ENCODE measurements around the gene ARF1. TPM values are rescaled to one million over a fixed set of nuclear protein-coding genes. Genes with fewer than 3 reads are reported as not detected.

ARF1 gene
- total and polyA plus RNA-seq, 2 of the 8 experiments (the other 6 are each of a cell fraction or from before 2014, with no cell fraction given), result 265 to 471 TPM

DNA sequence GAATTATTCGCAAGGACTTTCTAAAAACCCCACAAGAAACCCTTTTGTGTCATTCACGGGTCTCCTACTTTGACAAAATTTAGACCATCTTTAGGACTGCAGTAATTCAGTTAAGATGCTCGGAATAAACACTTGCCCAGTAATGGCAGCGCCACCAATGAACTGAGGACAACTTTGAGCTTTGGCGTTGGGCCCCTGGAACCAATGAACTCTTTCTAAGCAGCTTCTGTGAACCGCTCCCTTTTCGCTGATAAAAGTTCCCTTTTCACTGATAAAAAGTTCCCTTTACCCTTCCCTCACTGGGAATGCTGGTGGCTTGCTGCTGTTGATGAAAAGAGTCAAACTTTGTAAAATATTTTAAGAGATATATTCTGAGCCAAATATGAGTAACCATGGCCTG is 28.0 kb downstream of the ARF1 start:
- Histone ChIP-seq H4K8ac (ENCODE audit: extremely low read depth, insufficient read depth, low read length) (no peak overlapping the region), H3K9ac (replicated peaks in 1 of 4; ENCODE audit: extremely low read depth in 1 of 4, low read depth in 3 of 4, low read length in 3 of 4) (no peak overlapping the region; a peak in 1 of 7 replicates), H3K18ac (ENCODE audit: extremely low read depth, low read length) (no peak overlapping the region), H3K27me3 (replicated peaks in 1 of 4; ENCODE audit: control insufficient read depth in 3 of 4, extremely low read depth in 1 of 4, insufficient read depth in 3 of 4, low read length in 3 of 4) (peaks cover 0 to 6% (median 5%) of the 10 kb centered on the region in 4 experiments; a peak in 2 of 7 replicates), H3K4me2 (ENCODE audit: insufficient read depth in 1 of 2, low read depth in 2 of 2, low read length in 2 of 2) (peak overlapping the region in 1 of 2 experiments; percentile 79; a peak in 1 of 4 replicates), H3K9me3 (ENCODE audit: insufficient read depth in 2 of 2, low read depth in 1 of 2, low read length in 1 of 2) (peaks cover 0 to 6% of the 10 kb centered on the region in 2 experiments; a peak in 1 of 4 replicates), H3K23me2 (ENCODE audit: low read depth, low read length) (peaks cover 8% of the 10 kb centered on the region; the same call in 1 of the 2 replicates), H2AFZ (ENCODE audit: low read length) (no peak overlapping the region), H2BK12ac (ENCODE audit: low read depth, low read length) (no peak overlapping the region), H4K91ac (replicated peaks; ENCODE audit: insufficient read length, low read length) (no peak overlapping the region), H2BK5ac (ENCODE audit: low read depth, low read length) (no peak overlapping the region), H3K36me3 (ENCODE audit: control insufficient read depth in 2 of 4, insufficient read depth in 4 of 4, low read length in 3 of 4) (peaks cover 3 to 16% (median 8%) of the 10 kb centered on the region in 4 experiments; a peak in 5 of 8 replicates), H3K79me2 (ENCODE audit: control insufficient read depth in 1 of 2, insufficient read depth in 2 of 2, low read length in 2 of 2) (peaks cover 3 to 8% of the 10 kb centered on the region in 2 experiments; a peak in 2 of 4 replicates), H3K79me1 (ENCODE audit: low read depth, low read length) (peaks cover 12% of the 10 kb centered on the region; the same call in 1 of the 2 replicates), H3K27ac (ENCODE audit: low read depth, low read length) (no peak overlapping the region), H3K4me1 (replicated peaks in 1 of 4; ENCODE audit: control insufficient read depth in 3 of 4, insufficient read depth in 4 of 4, low read length in 3 of 4) (peaks cover 0 to 7% (median under 1%) of the 10 kb centered on the region in 4 experiments; a peak in 5 of 7 replicates), H2BK120ac (replicated peaks; ENCODE audit: low read depth, low read length) (no peak overlapping the region), H3K23ac (ENCODE audit: insufficient read length) (no peak overlapping the region), H3K4me3 (ENCODE audit: extremely low read depth in 1 of 4, insufficient read depth in 2 of 4, low read depth in 3 of 4, low read length in 4 of 4) (no peak overlapping the region), H4K20me1 (replicated peaks in 1 of 2; ENCODE audit: control insufficient read depth in 1 of 2, insufficient read depth in 2 of 2, low read length in 2 of 2) (peaks cover 0 to 13% of the 10 kb centered on the region in 2 experiments), H3K56ac (replicated peaks; ENCODE audit: insufficient read length, low read depth, low read length) (no peak overlapping the region), H2BK15ac (ENCODE audit: low read length) (no peak overlapping the region), H4K5ac (ENCODE audit: insufficient read length, low read depth, low read length) (no peak overlapping the region), H3K4ac (replicated peaks; ENCODE audit: insufficient read length, low read depth, low read length) (no peak overlapping the region), H2BK20ac (ENCODE audit: low read length) (no peak overlapping the region), H2AK5ac (ENCODE audit: low read depth, low read length) (no peak overlapping the region), H3K14ac (ENCODE audit: insufficient read length) (no peak overlapping the region)
- no peak for TF ChIP-seq BACH1 (IDR thresholded peaks at IDR 0.05; ENCODE audit: low read length)
- TF ChIP-seq POLR2A (IDR thresholded peaks at IDR 0.05; ENCODE audit: control extremely low read depth in 1 of 2, low read depth in 2 of 2, low read length in 2 of 2), result no peak
- no peak for TF ChIP-seq TAF7 (optimal IDR thresholded peaks at IDR 0.05; ENCODE audit: borderline replicate concordance, low read depth, low read length)
- TF ChIP-seq JUND (IDR thresholded peaks at IDR 0.05; ENCODE audit: low read length), result no peak
- no peak for TF ChIP-seq KDM5A (IDR thresholded peaks at IDR 0.05; ENCODE audit: low read length)
- no peak for TF ChIP-seq ATF3 (IDR thresholded peaks at IDR 0.05; ENCODE audit: insufficient read depth, low read depth, low read length)
- DNase-seq (ENCODE audit: low read depth in 1 of 2, low spot score in 2 of 2), result no peak
- POLR2A ChIA-PET (ENCODE audit: partially characterized antibody), result interaction anchor here (1.1 to 2.1 kb wide), 4 partner anchors 11 to 54 kb away, joined by 3 to 9 read pairs (median 4); partner anchors contain the start of gene ARF1
- CTCF ChIA-PET (ENCODE audit: partially characterized antibody), result interaction anchor here (1.0 to 2.5 kb wide), 5 partner anchors 20 to 162 kb away, joined by 3 to 14 read pairs (median 3); partner anchors contain the start of gene WNT3A
- WGBS, 2 experiments (ENCODE audit: extremely low coverage in 1 of 2, insufficient coverage in 1 of 2, insufficient read length in 1 of 2, insufficient replicate concordance in 2 of 2, low coverage in 1 of 2, low lambda C conversion rate in 2 of 2, missing lambda C conversion rate in 1 of 2), result 81% methylated on average over 7 of the region's 7 CpGs; no CpG with 5 or more reads in 1 of the 2 experiments
- no peak for FAIRE-seq
